Stimulated activated CD4-positive, alpha-beta T cell treated with anti-CD3 and anti-CD28 coated beads, Interleukin-1b, Interleukin-23, amount 100 ng/mL, for 48 hours (primary cell): Measurements from ENCODE around the gene C10orf90.

Experiments used
- DNase-seq: peaks from one replicate; pipeline ENCODE4 v3.0.0-alpha.2; 2020

C10orf90 gene

GRCh38 chr10:126671402-126671975 lies 996 bp upstream of the C10orf90 start:
- DNase-seq: no peak

- no peak for DNase-seq
Measured at GRCh38 chr10:126670895-126671261, 385 bp upstream of the C10orf90 start.

GRCh38 chr10:126669168-126669567 lies 1.3 kb downstream of the C10orf90 start:
- no peak for DNase-seq

GRCh38 chr10:126668505-126668904 lies 2.0 kb downstream of the C10orf90 start:
- DNase-seq: no peak

- no peak for DNase-seq
Measured at GRCh38 chr10:126667568-126667967, 2.9 kb downstream of the C10orf90 start.

GRCh38 chr10:126665207-126665606 lies 5.3 kb downstream of the C10orf90 start:
- no peak for DNase-seq

- DNase-seq: no peak
Measured at GRCh38 chr10:126663880-126664279, 6.6 kb downstream of the C10orf90 start.

GRCh38 chr10:126663328-126663727 lies 7.2 kb downstream of the C10orf90 start:
- no peak for DNase-seq

- DNase-seq: no peak
Measured at GRCh38 chr10:126661841-126662515, 8.5 kb downstream of the C10orf90 start.

- no peak for DNase-seq
Measured at GRCh38 chr10:126661356-126661755, 9.1 kb downstream of the C10orf90 start.

- no peak for DNase-seq
Measured at GRCh38 chr10:126659750-126660149, 10.7 kb downstream of the C10orf90 start.

GRCh38 chr10:126658928-126659327 lies 11.6 kb downstream of the C10orf90 start:
- DNase-seq: no peak

- DNase-seq: no peak
Measured at GRCh38 chr10:126654579-126654978, 15.9 kb downstream of the C10orf90 start.

GRCh38 chr10:126651467-126651866 lies 19.0 kb downstream of the C10orf90 start:
- DNase-seq: no peak

GRCh38 chr10:126650161-126650560 lies 20.3 kb downstream of the C10orf90 start:
- DNase-seq: no peak

GRCh38 chr10:126647116-126647515 lies 23.4 kb downstream of the C10orf90 start:
- no peak for DNase-seq

- no peak for DNase-seq
Measured at GRCh38 chr10:126646110-126646509, 24.4 kb downstream of the C10orf90 start.

- no peak for DNase-seq
Measured at GRCh38 chr10:126640401-126640800, 30.1 kb downstream of the C10orf90 start.

GRCh38 chr10:126639084-126639483 lies 31.4 kb downstream of the C10orf90 start:
- no peak for DNase-seq

- no peak for DNase-seq
Measured at GRCh38 chr10:126638542-126638941, 32.0 kb downstream of the C10orf90 start.

- DNase-seq: no peak
Measured at GRCh38 chr10:126637501-126637900, 33.0 kb downstream of the C10orf90 start.

- no peak for DNase-seq
Measured at GRCh38 chr10:126634911-126635310, 35.6 kb downstream of the C10orf90 start.

GRCh38 chr10:126634347-126634746 lies 36.1 kb downstream of the C10orf90 start:
- DNase-seq: no peak

GRCh38 chr10:126632705-126633104 lies 37.8 kb downstream of the C10orf90 start:
- DNase-seq: no peak
